GM12891 (cell line): ENCODE data around the gene RTP5.
"Not testable (repeated sequence)": the region's sequence is repeated elsewhere in the genome, so short reads cannot be mapped to it uniquely, and the experiment has no call there.

Source experiments
- DNase-seq: peaks from one replicate; pipeline ENCODE4 v3.0.0; 2011; ENCODE audit warnings: low spot score; ENCODE audit not compliant: insufficient read length
- FAIRE-seq: peaks from 2 replicates; lab custom pipeline; 2011; peaks lifted over from hg19 to GRCh38; lab: Jason Lieb, UNC
- PAX5 ChIP-seq: IDR thresholded peaks from 2 replicates; pipeline ENCODE4 v1.6.1; 2011; ENCODE audit warnings: low read length, moderate library complexity, mild to moderate bottlenecking; ENCODE audit not compliant: insufficient read depth, severe bottlenecking
- POLR2A ChIP-seq: IDR thresholded peaks from 2 replicates; pipeline ENCODE4 v1.6.1; 2011; ENCODE audit warnings: low read depth, low read length, control low read depth
- POLR2AphosphoS5 ChIP-seq: IDR thresholded peaks from 2 replicates; pipeline ENCODE4 v1.6.1; 2011; ENCODE audit warnings: low read depth, low read length, control low read depth
- POU2F2 ChIP-seq: IDR thresholded peaks from 2 replicates; pipeline ENCODE4 v1.6.1; 2011; ENCODE audit warnings: low read depth, mild to moderate bottlenecking, control low read depth, low read length, moderate library complexity
- SPI1 ChIP-seq: IDR thresholded peaks from 2 replicates; pipeline ENCODE4 v1.6.1; 2011; ENCODE audit warnings: low read depth, low read length, control low read depth
- TAF1 ChIP-seq: IDR thresholded peaks from 2 replicates; pipeline ENCODE4 v1.6.1; 2011; ENCODE audit warnings: low read depth, low read length, control low read depth

RTP5 gene

GRCh38 chr2:241908686-241909420, 39.3 kb downstream of the RTP5 start:
- no peak for DNase-seq
- no peak for FAIRE-seq
- TF ChIP-seq TAF1 (no peak), POLR2A (no peak), SPI1 (no peak), POU2F2 (no peak), PAX5 (no peak), POLR2AphosphoS5 (no peak)

DNA sequence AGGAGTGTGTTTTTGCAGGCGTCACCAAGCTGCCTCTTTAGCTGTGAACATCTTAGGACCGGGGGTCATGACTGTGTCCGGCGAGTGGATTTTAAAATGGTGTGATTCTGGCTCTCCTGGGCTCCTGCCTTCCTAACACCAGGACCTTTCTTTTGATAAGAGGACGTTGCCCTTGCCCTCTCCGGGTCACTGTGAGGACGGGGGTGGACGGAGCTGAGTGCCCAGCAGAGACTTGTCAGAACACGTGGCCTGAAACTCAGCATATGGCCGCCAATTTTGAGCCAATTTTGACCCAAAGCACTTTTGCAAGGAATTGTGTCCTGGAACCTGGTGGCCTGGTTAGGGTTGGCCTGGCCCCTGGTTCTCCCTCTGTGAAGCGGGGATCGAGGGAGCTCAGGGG, 40.2 kb downstream of the RTP5 start:
- TF ChIP-seq TAF1 (no peak), POLR2AphosphoS5 (no peak), POLR2A (no peak), POU2F2 (no peak), SPI1 (no peak), PAX5 (no peak)
- DNase-seq, result no peak
- FAIRE-seq, result no peak

- no peak for FAIRE-seq
Measured at GRCh38 chr2:241910604-241911520, 41.3 kb downstream of the RTP5 start.

GRCh38 chr2:241911551-241911950, 42.0 kb downstream of the RTP5 start:
- FAIRE-seq (no peak), DNase-seq (no peak)
- TF ChIP-seq POU2F2, result no peak
- no peak for TF ChIP-seq PAX5
- no peak for TF ChIP-seq SPI1

More at GRCh38 chr2:241910604-241911520, 41.3 kb downstream of the RTP5 start:
- TF ChIP-seq POLR2AphosphoS5 (no peak), TAF1 (no peak), POU2F2 (no peak), SPI1 (no peak), PAX5 (no peak), POLR2A (no peak)
- no peak for DNase-seq

DNA sequence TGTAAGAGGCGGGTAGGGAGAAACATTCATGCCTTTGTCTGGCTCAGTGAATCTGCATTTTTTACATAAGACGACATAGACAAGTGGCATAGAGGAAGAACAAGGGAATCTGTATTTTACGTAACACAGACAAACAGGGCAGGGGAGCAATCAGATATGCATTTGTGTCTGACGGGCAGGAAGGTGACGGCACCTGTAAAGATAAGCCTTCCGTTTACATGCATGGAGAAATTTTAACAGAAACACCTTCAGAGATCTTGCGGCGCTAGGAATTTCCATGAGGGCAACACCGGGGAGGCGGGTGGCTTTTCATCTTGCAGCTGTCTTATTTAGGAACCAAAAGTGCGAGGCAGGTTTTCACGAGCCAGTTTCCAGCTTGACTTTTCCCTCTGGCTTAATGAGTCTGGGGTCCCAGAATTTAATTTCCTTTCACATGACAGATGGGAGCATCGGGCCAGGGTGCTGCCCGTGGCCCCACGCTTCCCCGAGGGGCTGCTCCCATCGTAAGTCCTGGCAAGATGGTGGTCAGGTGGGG, 42.6 kb downstream of the RTP5 start:
- no peak for DNase-seq
- TF ChIP-seq TAF1, result no peak
- no peak for TF ChIP-seq POLR2AphosphoS5
- no peak for TF ChIP-seq POU2F2
- TF ChIP-seq POLR2A, result no peak
- TF ChIP-seq SPI1, result no peak
- TF ChIP-seq PAX5, result no peak
- no peak for FAIRE-seq

GRCh38 chr2:241913703-241914102, 44.2 kb downstream of the RTP5 start:
- no peak for DNase-seq
- FAIRE-seq, result no peak
- no peak for TF ChIP-seq SPI1

GRCh38 chr2:241914542-241914941, 45.0 kb downstream of the RTP5 start:
- FAIRE-seq (no peak), DNase-seq (no peak)
- no peak for TF ChIP-seq POU2F2
- no peak for TF ChIP-seq POLR2A
- TF ChIP-seq TAF1, result no peak
- TF ChIP-seq POLR2AphosphoS5, result no peak
- TF ChIP-seq SPI1, result no peak
- no peak for TF ChIP-seq PAX5

DNA sequence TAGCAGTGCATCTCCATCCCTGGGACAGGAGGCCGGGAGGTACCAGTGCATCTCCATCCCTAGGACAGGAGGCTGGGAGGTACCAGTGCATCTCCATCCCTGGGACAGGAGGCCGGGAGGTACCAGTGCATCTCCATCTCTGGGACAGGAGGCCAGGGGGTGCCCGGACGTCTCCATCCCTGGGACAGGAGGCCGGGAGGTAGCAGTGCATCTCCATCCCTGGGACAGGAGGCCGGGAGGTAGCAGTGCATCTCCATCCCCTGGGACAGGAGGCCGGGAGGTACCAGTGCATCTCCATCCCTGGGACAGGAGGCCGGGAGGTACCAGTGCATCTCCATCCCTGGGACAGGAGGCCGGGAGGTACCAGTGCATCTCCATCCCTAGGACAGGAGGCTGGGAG, 52.1 kb downstream of the RTP5 start:
- DNase-seq, FAIRE-seq: not testable (repeated sequence)

- TF ChIP-seq SPI1, result no peak
- no peak for DNase-seq
- FAIRE-seq, result no peak
Measured at GRCh38 chr2:241922411-241922810, 52.9 kb downstream of the RTP5 start.

DNA sequence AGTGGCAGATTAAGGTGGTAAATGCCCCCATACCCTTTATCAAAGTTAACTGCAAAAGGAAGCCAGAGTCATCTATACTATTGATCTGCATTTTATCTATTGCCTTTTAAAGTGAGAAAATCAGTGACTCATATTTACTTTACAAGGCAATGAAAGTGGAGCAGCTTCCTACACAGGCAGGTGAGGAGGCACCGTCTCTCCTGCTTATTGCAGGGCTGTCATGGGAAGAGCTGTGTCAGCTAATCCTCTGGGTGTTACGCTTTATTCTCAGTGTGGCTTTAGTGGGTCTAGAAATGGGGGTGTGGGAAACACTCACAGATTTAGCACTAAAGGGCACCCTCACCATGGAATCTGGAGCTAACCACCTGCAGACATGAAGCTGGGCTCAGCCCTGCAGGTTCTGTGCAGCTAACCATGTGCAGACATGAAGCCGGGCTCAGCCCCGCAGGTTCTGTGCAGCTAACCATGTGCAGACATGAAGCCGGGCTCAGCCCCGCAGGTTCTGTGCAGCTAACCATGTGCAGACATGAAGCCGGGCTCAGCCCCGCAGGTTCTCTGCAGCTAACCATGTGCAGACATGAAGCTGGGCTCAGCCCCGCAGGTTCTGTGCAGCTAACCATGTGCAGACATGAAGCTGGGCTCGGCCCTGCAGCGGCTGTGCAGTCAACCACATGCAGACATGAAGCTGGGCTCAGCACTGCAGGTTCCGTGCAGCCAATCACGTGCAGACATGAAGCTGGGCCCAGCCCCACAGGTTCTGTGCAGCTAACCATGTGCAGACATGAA, 53.5 kb downstream of the RTP5 start:
- not testable (repeated sequence) for FAIRE-seq, DNase-seq
